ENCODE measurements around the gene CDKN2C. TPM values are rescaled to one million over a fixed set of nuclear protein-coding genes. Genes with fewer than 3 reads are reported as not detected.

CDKN2C gene
- total RNA-seq, 1 donor from 2014 or later: 14.9 TPM

DNA sequence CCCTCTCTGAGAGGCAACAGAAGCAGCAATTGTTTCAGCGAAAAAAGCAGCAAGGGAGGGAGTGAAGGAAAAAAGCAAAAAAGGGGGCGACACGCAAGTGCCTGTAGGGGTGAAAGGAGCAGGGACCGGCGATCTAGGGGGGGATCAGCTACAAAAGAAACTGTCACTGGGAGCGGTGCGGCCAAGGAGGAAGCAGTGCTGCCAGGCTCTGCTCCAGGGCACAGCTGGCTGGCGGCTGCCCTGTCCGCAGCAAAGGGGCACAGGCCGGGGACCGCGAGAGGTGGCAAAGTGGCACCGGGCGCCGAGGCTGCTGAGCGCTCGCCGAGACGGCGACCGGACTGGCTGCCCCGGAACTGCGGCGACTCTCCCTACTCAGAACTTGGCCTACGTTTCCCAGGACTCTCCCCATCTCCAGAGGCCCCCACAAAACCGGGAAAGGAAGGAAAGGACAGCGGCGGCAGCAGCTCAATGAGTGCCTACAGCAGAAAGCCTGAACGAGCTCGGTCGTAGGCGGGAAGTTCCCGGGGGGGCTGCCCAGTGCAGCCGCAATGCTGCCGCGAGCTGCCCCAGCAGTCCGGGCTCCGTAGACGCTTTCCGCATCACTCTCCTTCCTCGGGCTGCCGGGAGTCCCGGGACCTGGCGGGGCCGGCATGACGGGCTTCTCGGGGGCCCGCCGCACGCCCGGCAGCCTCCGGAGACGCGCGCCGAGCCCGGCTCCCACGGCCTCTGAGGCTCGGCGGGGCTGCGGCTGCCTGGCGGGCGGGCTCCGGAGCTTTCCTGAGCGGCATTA lies 1.0 kb upstream of the CDKN2C start:
- no peaks in the 10 kb centered on the region for H3K9me3 Mint-ChIP-seq
- DNase-seq (ENCODE audit: low spot score): peak; percentile 40
- peaks cover 45% of the 10 kb centered on the region for H3K4me1 Mint-ChIP-seq (ENCODE audit: low read depth)
- peaks cover 17% of the 10 kb centered on the region for H3K36me3 Mint-ChIP-seq (ENCODE audit: low read depth)
- H3K27me3 Mint-ChIP-seq (ENCODE audit: insufficient read depth): peaks cover 10% of the 10 kb centered on the region
- H3K4me3 Mint-ChIP-seq: peak overlapping the region; percentile 99
- peak overlapping the region; percentile 98 for H3K27ac Mint-ChIP-seq
- intact Hi-C loops (cut with micrococcal nuclease): loop anchor here (1.0 to 5.0 kb wide), 6 partner anchors 8 to 1758 kb away; partner anchors contain the start of genes BTF3L4, FAF1, TXNDC12 and ZYG11B

DNA sequence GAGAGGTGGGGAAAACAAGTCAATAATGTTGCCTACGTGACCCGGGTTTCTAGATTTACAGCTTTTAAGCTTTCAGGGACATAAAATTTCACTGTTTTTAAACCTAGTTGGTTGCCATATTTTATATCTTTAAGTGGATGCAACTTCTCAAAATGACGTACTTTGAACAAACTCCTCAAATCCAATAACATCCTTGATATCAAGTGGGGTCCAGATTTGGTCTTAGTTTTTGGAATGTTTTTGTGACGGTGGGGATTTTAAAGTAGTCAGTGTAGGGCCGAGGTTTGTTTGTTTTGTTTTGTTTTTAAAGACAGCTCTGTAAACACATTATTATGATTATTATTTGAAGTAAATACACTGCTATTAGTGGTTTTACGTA lies 453 bp downstream of the CDKN2C start:
- Mint-ChIP-seq H3K36me3 (ENCODE audit: low read depth) (peaks cover 28% of the 10 kb centered on the region), H3K9me3 (no peaks in the 10 kb centered on the region), H3K4me3 (peak overlapping the region; percentile 99), H3K4me1 (ENCODE audit: low read depth) (peaks cover 45% of the 10 kb centered on the region), H3K27ac (peak overlapping the region; percentile 98), H3K27me3 (ENCODE audit: insufficient read depth) (peaks cover 9% of the 10 kb centered on the region)
- intact Hi-C loops (cut with micrococcal nuclease): loop anchor here (5.0 to 10.0 kb wide), 4 partner anchors 267 to 754 kb away; partner anchors contain the start of genes EPS15 and RNF11
- DNase-seq (ENCODE audit: low spot score): no peak

DNA sequence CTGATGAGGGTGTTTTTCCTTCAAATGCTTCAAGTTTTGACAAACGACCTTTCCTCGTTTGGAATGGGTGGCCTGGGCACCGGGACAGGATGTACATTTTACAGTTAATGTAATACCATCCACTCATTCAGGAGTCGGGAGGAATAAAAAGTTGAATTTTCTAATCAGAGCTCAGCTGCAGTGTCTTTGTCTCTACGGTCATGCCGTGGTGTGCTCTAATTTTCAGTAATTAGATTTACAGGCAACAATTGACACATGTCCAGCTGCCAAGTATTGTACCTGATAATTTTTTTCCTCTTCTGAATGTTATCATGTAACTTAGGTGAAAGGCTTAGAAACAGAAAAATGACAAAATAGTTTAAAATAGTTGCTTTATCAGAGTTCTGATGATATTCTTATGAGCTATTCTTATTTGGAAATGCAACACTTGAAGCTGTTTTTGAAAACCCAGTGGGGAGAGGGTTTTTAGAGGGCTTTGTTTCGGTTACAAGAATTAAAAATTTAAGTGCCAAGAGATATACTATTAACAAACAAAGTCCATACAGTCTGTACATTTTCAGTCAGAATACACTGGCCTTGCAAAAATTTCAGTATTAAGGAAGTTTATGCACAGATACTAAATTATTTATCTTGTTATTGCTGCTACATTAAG lies 1.0 kb downstream of the CDKN2C start:
- H3K4me1 Mint-ChIP-seq (ENCODE audit: low read depth): peaks cover 47% of the 10 kb centered on the region
- H3K36me3 Mint-ChIP-seq (ENCODE audit: low read depth): peaks cover 28% of the 10 kb centered on the region
- peaks cover 9% of the 10 kb centered on the region for H3K27me3 Mint-ChIP-seq (ENCODE audit: insufficient read depth)
- no peak overlapping the region for H3K27ac Mint-ChIP-seq
- DNase-seq (ENCODE audit: low spot score): no peak
- H3K9me3 Mint-ChIP-seq: no peaks in the 10 kb centered on the region
- intact Hi-C loops (cut with micrococcal nuclease): loop anchor here (5.0 to 10.0 kb wide), 4 partner anchors 266 to 754 kb away; partner anchors contain the start of genes EPS15 and RNF11
- peak overlapping the region; percentile 99 for H3K4me3 Mint-ChIP-seq

DNA sequence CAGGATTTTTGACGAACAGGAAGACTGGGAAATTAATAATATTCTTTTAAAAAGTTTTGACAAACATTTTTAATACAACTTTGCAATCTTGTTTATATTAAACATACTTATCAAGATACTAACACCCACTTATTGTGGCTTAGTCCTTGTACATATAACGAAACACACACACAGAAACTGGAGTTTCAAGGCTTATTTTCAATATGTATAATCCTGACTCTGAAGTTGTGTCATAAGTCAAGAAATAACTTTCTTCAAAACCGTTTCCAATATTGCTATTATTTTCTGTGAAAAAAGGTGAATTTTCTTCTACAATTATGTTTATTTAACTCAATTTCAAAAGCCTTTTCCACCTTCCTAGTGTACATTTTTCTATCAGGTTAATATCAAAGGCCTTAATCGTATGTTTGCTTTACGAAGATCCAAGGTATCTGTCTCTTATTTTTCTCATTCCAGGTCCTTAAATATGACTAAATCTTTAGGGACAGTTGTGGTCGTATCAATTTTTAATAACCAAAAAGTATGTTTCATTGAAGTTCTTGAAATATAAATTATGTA lies 1.8 kb downstream of the CDKN2C start:
- intact Hi-C loops (cut with micrococcal nuclease): loop anchor here (5.0 to 10.0 kb wide), 4 partner anchors 265 to 753 kb away; partner anchors contain the start of genes EPS15 and RNF11
- Mint-ChIP-seq H3K4me3 (peak overlapping the region; percentile 99), H3K36me3 (ENCODE audit: low read depth) (peaks cover 29% of the 10 kb centered on the region), H3K27me3 (ENCODE audit: insufficient read depth) (peaks cover 9% of the 10 kb centered on the region), H3K27ac (no peak overlapping the region), H3K4me1 (ENCODE audit: low read depth) (peaks cover 54% of the 10 kb centered on the region), H3K9me3 (no peaks in the 10 kb centered on the region)
- DNase-seq (ENCODE audit: low spot score): no peak

DNA sequence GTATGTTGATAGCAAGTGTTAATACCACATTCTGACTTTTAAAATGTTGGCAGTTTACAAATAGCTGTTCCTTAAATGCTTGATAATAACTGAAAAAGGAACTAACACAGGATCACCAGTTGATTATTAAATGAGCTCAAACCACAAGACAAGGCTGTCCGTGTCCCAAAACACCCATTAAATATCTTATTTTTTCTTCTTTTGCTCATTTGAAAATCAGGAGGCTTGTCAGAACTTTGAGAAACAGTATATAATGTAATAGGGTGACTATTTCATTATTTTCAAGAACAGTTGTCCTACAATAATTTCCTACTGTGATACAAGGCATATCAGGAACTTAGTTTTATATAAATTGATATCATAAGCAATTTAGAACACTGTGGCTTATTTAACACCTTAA lies 2.7 kb downstream of the CDKN2C start:
- Mint-ChIP-seq H3K27me3 (ENCODE audit: insufficient read depth) (peaks cover 7% of the 10 kb centered on the region), H3K4me3 (no peak overlapping the region), H3K4me1 (ENCODE audit: low read depth) (peaks cover 52% of the 10 kb centered on the region), H3K36me3 (ENCODE audit: low read depth) (peaks cover 30% of the 10 kb centered on the region), H3K9me3 (no peaks in the 10 kb centered on the region), H3K27ac (no peak overlapping the region)
- no peak for DNase-seq (ENCODE audit: low spot score)
- intact Hi-C loops (cut with micrococcal nuclease): loop anchor here (5.0 to 10.0 kb wide), 4 partner anchors 265 to 752 kb away; partner anchors contain the start of genes EPS15 and RNF11

DNA sequence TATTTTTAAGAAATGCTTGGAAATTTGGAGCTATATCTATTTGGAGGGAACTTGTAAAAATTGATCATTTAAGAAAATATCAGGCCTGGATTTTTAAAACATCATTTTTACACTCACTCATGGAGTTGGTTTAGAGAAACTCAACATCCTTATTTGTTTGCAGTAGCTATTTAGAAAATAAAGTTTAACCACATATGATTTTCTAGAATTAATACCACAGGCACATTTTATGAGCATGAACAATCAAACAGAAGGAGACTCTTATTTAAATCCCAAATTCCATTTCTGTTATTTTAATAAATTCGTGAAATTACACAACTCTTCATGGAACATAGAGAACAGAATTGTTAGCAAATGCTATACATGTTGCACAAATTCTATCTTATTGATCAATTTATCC lies 3.2 kb downstream of the CDKN2C start:
- H3K36me3 Mint-ChIP-seq (ENCODE audit: low read depth): peaks cover 30% of the 10 kb centered on the region
- H3K4me3 Mint-ChIP-seq: no peak overlapping the region
- DNase-seq (ENCODE audit: low spot score): no peak
- H3K27me3 Mint-ChIP-seq (ENCODE audit: insufficient read depth): peaks cover 8% of the 10 kb centered on the region
- H3K9me3 Mint-ChIP-seq: no peaks in the 10 kb centered on the region
- H3K27ac Mint-ChIP-seq: no peak overlapping the region
- intact Hi-C loops (cut with micrococcal nuclease): loop anchor here (5.0 to 10.0 kb wide), 4 partner anchors 264 to 752 kb away; partner anchors contain the start of genes EPS15 and RNF11
- peaks cover 47% of the 10 kb centered on the region for H3K4me1 Mint-ChIP-seq (ENCODE audit: low read depth)

DNA sequence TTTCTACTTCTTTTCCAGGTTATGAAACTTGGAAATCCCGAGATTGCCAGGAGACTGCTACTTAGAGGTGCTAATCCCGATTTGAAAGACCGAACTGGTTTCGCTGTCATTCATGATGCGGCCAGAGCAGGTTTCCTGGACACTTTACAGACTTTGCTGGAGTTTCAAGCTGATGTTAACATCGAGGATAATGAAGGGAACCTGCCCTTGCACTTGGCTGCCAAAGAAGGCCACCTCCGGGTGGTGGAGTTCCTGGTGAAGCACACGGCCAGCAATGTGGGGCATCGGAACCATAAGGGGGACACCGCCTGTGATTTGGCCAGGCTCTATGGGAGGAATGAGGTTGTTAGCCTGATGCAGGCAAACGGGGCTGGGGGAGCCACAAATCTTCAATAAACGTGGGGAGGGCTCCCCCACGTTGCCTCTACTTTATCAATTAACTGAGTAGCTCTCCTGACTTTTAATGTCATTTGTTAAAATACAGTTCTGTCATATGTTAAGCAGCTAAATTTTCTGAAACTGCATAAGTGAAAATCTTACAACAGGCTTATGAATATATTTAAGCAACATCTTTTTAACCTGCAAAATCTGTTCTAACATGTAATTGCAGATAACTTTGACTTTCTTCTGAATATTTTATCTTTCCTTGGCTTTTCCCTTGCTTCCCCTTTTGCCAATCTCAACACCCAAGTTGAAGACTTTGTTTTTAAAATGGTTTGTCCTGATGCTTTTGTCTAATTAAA lies 4.0 kb downstream of the CDKN2C start:
- H3K4me1 Mint-ChIP-seq (ENCODE audit: low read depth): peaks cover 54% of the 10 kb centered on the region
- H3K27ac Mint-ChIP-seq: no peak overlapping the region
- peaks cover 30% of the 10 kb centered on the region for H3K36me3 Mint-ChIP-seq (ENCODE audit: low read depth)
- intact Hi-C loops (cut with micrococcal nuclease): loop anchor here (5.0 to 10.0 kb wide), 4 partner anchors 263 to 751 kb away; partner anchors contain the start of genes EPS15 and RNF11
- no peaks in the 10 kb centered on the region for H3K9me3 Mint-ChIP-seq
- no peak overlapping the region for H3K4me3 Mint-ChIP-seq
- peaks cover 16% of the 10 kb centered on the region for H3K27me3 Mint-ChIP-seq (ENCODE audit: insufficient read depth)
- DNase-seq (ENCODE audit: low spot score): no peak

DNA sequence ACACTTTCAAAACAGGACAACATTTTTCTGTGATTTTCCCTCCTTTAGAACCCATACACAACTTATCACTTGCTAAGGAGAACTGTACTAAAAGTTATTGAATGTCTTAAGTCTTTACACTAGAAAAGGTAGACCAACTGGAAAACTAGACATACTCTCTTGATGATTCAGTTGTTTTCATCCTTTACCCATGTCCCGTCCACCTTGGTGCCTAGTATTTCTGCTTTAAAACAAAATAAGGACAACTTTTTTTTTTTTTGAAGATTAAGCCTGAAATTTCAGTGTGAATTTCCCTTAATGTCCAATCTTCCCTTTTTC lies 4.5 kb downstream of the CDKN2C start:
- Mint-ChIP-seq H3K36me3 (ENCODE audit: low read depth) (peaks cover 30% of the 10 kb centered on the region), H3K4me3 (no peak overlapping the region), H3K9me3 (no peaks in the 10 kb centered on the region), H3K27ac (no peak overlapping the region), H3K27me3 (ENCODE audit: insufficient read depth) (peaks cover 20% of the 10 kb centered on the region), H3K4me1 (ENCODE audit: low read depth) (peaks cover 57% of the 10 kb centered on the region)
- no peak for DNase-seq (ENCODE audit: low spot score)
- intact Hi-C loops (cut with micrococcal nuclease): loop anchor here (5.0 to 10.0 kb wide), 4 partner anchors 263 to 750 kb away; partner anchors contain the start of genes EPS15 and RNF11

DNA sequence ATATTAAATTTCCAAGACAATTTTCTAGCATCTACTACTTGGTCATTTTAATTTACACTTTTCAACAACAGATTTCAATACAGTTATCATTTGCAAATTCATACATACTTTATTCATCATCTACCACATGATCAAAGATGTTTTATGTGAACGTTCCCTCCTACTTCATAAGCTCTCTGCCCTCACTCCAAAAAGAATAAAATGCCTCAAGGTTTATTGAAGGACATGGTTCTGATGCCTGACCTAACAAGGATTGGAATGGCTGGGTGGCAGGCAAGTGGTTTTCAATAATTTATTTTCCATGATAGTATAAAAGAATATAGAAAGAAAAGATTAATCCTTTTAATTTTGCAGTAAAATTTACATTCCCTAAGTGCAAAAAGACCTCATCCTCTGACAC lies 5.4 kb downstream of the CDKN2C start:
- no peaks in the 10 kb centered on the region for H3K9me3 Mint-ChIP-seq
- DNase-seq (ENCODE audit: low spot score): no peak
- intact Hi-C loops (cut with micrococcal nuclease): loop anchor here (10.0 kb wide), 3 partner anchors 319 to 749 kb away; partner anchors contain the start of gene EPS15
- peaks cover 28% of the 10 kb centered on the region for H3K36me3 Mint-ChIP-seq (ENCODE audit: low read depth)
- H3K4me3 Mint-ChIP-seq: no peak overlapping the region
- peaks cover 49% of the 10 kb centered on the region for H3K4me1 Mint-ChIP-seq (ENCODE audit: low read depth)
- no peak overlapping the region for H3K27ac Mint-ChIP-seq
- H3K27me3 Mint-ChIP-seq (ENCODE audit: insufficient read depth): peaks cover 26% of the 10 kb centered on the region

DNA sequence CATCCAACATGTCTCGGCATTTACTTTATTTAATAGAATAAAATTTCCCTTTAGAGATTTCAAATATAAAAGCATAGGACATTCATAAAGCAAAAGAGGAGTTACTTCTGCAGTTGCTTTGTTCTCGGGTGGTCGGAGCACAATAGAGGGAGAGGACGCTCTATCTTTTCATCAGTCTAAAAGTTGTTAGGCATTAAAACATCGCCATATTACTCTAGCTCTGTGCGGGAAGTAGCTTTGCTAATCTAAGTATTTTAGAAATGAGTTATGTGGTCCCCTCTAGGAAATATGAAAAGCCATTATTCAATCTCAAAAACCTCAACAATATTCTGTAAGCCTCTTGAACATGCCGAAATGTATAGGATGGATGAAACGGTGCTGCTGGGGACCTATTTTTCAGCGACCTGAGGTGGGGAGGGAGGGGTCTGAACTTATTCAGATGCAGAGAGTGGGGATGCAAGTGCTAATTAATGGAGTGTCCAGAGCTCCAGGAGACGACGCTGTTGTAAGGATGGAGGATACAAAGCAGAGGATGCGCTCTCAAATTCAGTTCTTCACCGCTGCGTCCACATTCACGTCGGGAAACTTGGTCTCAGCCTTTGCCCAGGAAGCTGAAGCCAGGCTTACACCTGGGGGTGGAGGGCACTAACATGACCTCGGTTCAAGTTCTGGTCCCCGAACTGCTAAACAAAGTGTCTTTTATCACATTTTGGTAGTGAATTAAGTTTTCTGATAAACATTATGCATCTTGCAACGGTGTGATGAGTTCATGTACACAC lies 6.3 kb downstream of the CDKN2C start:
- no peak for DNase-seq (ENCODE audit: low spot score)
- Mint-ChIP-seq H3K4me1 (ENCODE audit: low read depth) (peaks cover 41% of the 10 kb centered on the region), H3K27ac (no peak overlapping the region), H3K4me3 (peak overlapping the region; percentile 87), H3K9me3 (no peaks in the 10 kb centered on the region), H3K36me3 (ENCODE audit: low read depth) (peaks cover 28% of the 10 kb centered on the region), H3K27me3 (ENCODE audit: insufficient read depth) (peaks cover 32% of the 10 kb centered on the region)
- intact Hi-C loops (cut with micrococcal nuclease): loop anchor here (2.0 to 10.0 kb wide), 4 partner anchors 47 to 749 kb away; partner anchors contain the start of gene EPS15

DNA sequence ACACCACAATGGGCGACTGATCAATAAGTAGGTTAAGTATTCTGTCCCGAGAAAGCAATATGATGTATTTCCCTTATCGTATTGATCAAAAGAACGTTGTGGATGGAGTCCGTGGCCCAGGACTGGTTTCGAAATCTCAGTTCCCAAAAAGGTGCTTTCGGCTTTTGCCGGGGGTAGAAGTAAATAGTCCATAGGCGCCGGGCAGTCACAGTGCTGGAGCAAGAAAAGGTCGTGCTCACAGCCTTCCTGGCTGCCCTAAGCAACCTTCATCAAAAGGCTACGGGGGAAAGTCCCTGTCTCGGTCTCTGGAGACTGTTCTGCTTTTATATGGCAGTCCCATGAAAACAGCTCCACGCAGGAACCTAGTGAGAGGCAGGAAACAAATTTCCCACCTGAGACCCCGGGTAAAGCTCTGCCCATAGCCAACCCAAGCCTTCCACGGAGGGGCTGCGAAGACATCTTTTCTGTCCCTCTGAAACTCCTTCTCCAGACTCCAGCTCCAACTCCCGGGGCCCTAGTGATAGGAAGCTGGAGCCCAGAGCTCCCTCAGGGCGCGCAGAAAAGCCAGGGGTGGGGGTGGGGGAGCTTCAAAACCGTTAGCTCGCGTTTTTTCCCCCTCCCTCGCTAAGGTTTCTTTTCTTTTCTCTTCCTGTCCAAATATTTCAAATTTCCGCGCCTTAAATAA lies 7.0 kb downstream of the CDKN2C start:
- Mint-ChIP-seq H3K4me3 (peak overlapping the region; percentile 87), H3K27ac (peak overlapping the region; percentile 48), H3K27me3 (ENCODE audit: insufficient read depth) (peaks cover 36% of the 10 kb centered on the region), H3K4me1 (ENCODE audit: low read depth) (peaks cover 34% of the 10 kb centered on the region), H3K36me3 (ENCODE audit: low read depth) (peaks cover 24% of the 10 kb centered on the region), H3K9me3 (no peaks in the 10 kb centered on the region)
- peak; percentile 11 for DNase-seq (ENCODE audit: low spot score)
- intact Hi-C loops (cut with micrococcal nuclease): loop anchor here (1.0 to 10.0 kb wide), 6 partner anchors 8 to 748 kb away; partner anchors contain the start of genes EPS15 and FAF1
